HG03064 (cell line): ENCODE measurements around the gene TBC1D3I.
"Not testable (repeated sequence)": the region's sequence is repeated elsewhere in the genome, so short reads cannot be mapped to it uniquely, and the experiment has no call there.

Experiments used
- ATAC-seq: cut with Tn5 transposase; IDR thresholded peaks from one replicate; pipeline ENCODE4 v1.9.1; 2021; ENCODE audit warnings: low read depth; ENCODE audit not compliant: unreplicated experiment

TBC1D3I gene

GRCh38 chr17:36207383-36207782 is 57.0 kb downstream of the TBC1D3I start:
- not testable (repeated sequence) for ATAC-seq

GRCh38 chr17:36206486-36206821 is 57.9 kb downstream of the TBC1D3I start:
- ATAC-seq, result not testable (repeated sequence)

- ATAC-seq, result no peak
These were observed 58.5 kb downstream of the TBC1D3I start for GRCh38 chr17:36205637-36206485.

- ATAC-seq, result no peak
These were observed 59.5 kb downstream of the TBC1D3I start for GRCh38 chr17:36204724-36205500.
